Endothelial cell of umbilical vein (primary cell): ENCODE data around the gene ZNF487. TPM values are rescaled to one million over a fixed set of nuclear protein-coding genes. Genes with fewer than 3 reads are reported as not detected.

Source experiments
- BruUV-seq: library from RNA; stranded (reverse); fragments of 400-500 nt; replicated peaks from 2 replicates; lab custom pipeline; 2021; lab: Mats Ljungman, UMichigan
- CTCF ChIA-PET: fragments of 300-600, 350-600 bp; sonication (Branson Sonifier 250); formaldehyde crosslinking; loops from one replicate; lab custom pipeline; 2021; ENCODE audit warnings: antibody characterized with exemption, inconsistent platforms; lab: Charles Lee
- POLR2A ChIA-PET: fragments of 300-600, 350-600 bp; sonication (Branson Sonifier 250); formaldehyde crosslinking; loops from one replicate; lab custom pipeline; 2021; ENCODE audit warnings: antibody characterized with exemption, inconsistent platforms; lab: Charles Lee
- DNase-seq: peaks from one replicate; pipeline ENCODE4 v3.0.0-alpha.2; 2011; ENCODE audit warnings: low read depth, low spot score
- FAIRE-seq: peaks from 2 replicates; lab custom pipeline; 2011; peaks lifted over from hg19 to GRCh38; lab: Jason Lieb, UNC
- H2AFZ ChIP-seq: 2 replicates; pipeline ENCODE4 v1.6.0; 2012; ENCODE audit warnings: low read depth, low read length, control low read depth, inconsistent platforms
- H3K27ac ChIP-seq: 2 replicates; pipeline ENCODE4 v1.5.1; 2011; ENCODE audit warnings: low read depth, mild to moderate bottlenecking, control low read depth, low read length, moderate library complexity; ENCODE audit not compliant: insufficient read depth
- H3K27me3 ChIP-seq, 2 experiments: 2 replicates each; pipeline versions ENCODE4 v1.6.0 to v1.6.1; 2011; ENCODE audit warnings: low read length in 2 of 2, mixed read lengths in 1 of 2; ENCODE audit not compliant: control insufficient read depth in 2 of 2, insufficient read depth in 2 of 2
- H3K36me3 ChIP-seq, 2 experiments: 2 replicates in 1 of 2; 3 replicates in 1 of 2; pipeline ENCODE4 v1.5.1; 2011; ENCODE audit warnings: low read length in 2 of 2, mild to moderate bottlenecking in 1 of 2, moderate library complexity in 1 of 2; ENCODE audit not compliant: control insufficient read depth in 2 of 2, insufficient read depth in 2 of 2; ENCODE audit errors: extremely low read depth in 1 of 2
- H3K4me1 ChIP-seq: 3 replicates; pipeline ENCODE4 v1.5.1; 2011; ENCODE audit warnings: mild to moderate bottlenecking, low read length; ENCODE audit not compliant: control insufficient read depth, insufficient read depth; ENCODE audit errors: extremely low read depth
- H3K4me2 ChIP-seq: 2 replicates; pipeline ENCODE4 v1.6.1; 2011; ENCODE audit warnings: low read length, control low read depth, mixed read lengths; ENCODE audit not compliant: insufficient read depth
- H3K4me3 ChIP-seq, 3 experiments: fragments of 200-600 bp in 1 of 3; sonication (generic), shearing (Covaris generic) in 1 of 3; replicated peaks in 1 of 3; 2 replicates each; pipeline ENCODE4 v1.5.1; 2011 to 2016; ENCODE audit warnings: control low read depth in 3 of 3, low read length in 3 of 3, mild to moderate bottlenecking in 2 of 3, inconsistent platforms in 1 of 3, low read depth in 1 of 3, moderate library complexity in 1 of 3; ENCODE audit not compliant: insufficient read depth in 1 of 3
- H3K79me2 ChIP-seq: 2 replicates; pipeline ENCODE4 v1.6.0; 2012; ENCODE audit warnings: low read length, inconsistent platforms; ENCODE audit not compliant: control insufficient read depth, insufficient read depth
- H3K9ac ChIP-seq: replicated peaks from 2 replicates; pipeline ENCODE3; 2011; ENCODE audit warnings: low read length, control low read depth; ENCODE audit not compliant: insufficient read depth; ENCODE audit errors: extremely low read depth
- H3K9me1 ChIP-seq: replicated peaks from 3 replicates; pipeline ENCODE4 v1.6.0; 2011; ENCODE audit warnings: mild to moderate bottlenecking, low read length; ENCODE audit not compliant: control insufficient read depth, insufficient read depth; ENCODE audit errors: extremely low read depth
- H3K9me3 ChIP-seq: replicated peaks from 2 replicates; pipeline ENCODE4 v1.5.1; 2012; ENCODE audit warnings: low read length, inconsistent platforms; ENCODE audit not compliant: control insufficient read depth, insufficient read depth
- H4K20me1 ChIP-seq: replicated peaks from 2 replicates; pipeline ENCODE3; 2011; ENCODE audit warnings: mild to moderate bottlenecking, low read length; ENCODE audit not compliant: control insufficient read depth, insufficient read depth; ENCODE audit errors: extremely low read depth
- CTCF ChIP-seq, 2 donors: IDR thresholded peaks; 1 replicate in 1 of 2; 2 replicates in 1 of 2; pipeline ENCODE4 v1.5.1; 2011; ENCODE audit warnings: low read length in 2 of 2, mild to moderate bottlenecking in 2 of 2, moderate library complexity in 2 of 2, control low read depth in 1 of 2, inconsistent platforms in 1 of 2, low read depth in 1 of 2; ENCODE audit not compliant: insufficient read depth in 1 of 2; ENCODE audit errors: extremely low read depth in 1 of 2
- EZH2 ChIP-seq: IDR thresholded peaks from 2 replicates; pipeline ENCODE4 v1.6.1; 2012; ENCODE audit warnings: borderline replicate concordance, low read depth, mild to moderate bottlenecking, moderate library complexity, low read length, inconsistent platforms; ENCODE audit not compliant: severe bottlenecking
- FOS ChIP-seq: IDR thresholded peaks from 2 replicates; pipeline ENCODE4 v1.6.1; 2011; ENCODE audit warnings: mild to moderate bottlenecking, low read length, moderate library complexity, borderline replicate concordance; ENCODE audit not compliant: insufficient read depth
- GATA2 ChIP-seq: IDR thresholded peaks from 2 replicates; pipeline ENCODE4 v1.7.0; 2011; ENCODE audit warnings: low read depth, mild to moderate bottlenecking, moderate library complexity, mixed read lengths, low read length; ENCODE audit not compliant: insufficient read length, insufficient read depth
- JUN ChIP-seq: IDR thresholded peaks from 2 replicates; pipeline ENCODE4 v1.6.1; 2011; ENCODE audit warnings: borderline replicate concordance, low read depth; ENCODE audit not compliant: insufficient read length, insufficient read depth
- MYC ChIP-seq: IDR thresholded peaks from one replicate; pipeline ENCODE4 v1.6.1; 2011; ENCODE audit warnings: mild to moderate bottlenecking, low read depth, low read length
- POLR2A ChIP-seq: IDR thresholded peaks from 2 replicates; pipeline ENCODE4 v1.6.1; 2012; ENCODE audit warnings: low read depth, mild to moderate bottlenecking, control low read depth, low read length
- POLR2AphosphoS5 ChIP-seq: IDR thresholded peaks from 2 replicates; pipeline ENCODE4 v1.6.1; 2012; ENCODE audit warnings: low read depth, mild to moderate bottlenecking, control low read depth, low read length, moderate library complexity; ENCODE audit not compliant: insufficient read depth
- dilution Hi-C: fragments of 300-500 bp; cut with MboI; formaldehyde crosslinking; loops from one replicate; pipeline ENCODE4 v1.15.0; 2019; ENCODE audit warnings: low sequenced_read_pairs; ENCODE audit not compliant: extremely low pct_ligation_motif_present
- intact Hi-C: fragments of 100-400 bp; cut with micrococcal nuclease; formaldehyde crosslinking; loops from one replicate; pipeline ENCODE4 v1.10.0; 2022
- polyA plus RNA-seq, 4 experiments: library from polyadenylated mRNA; depleted of rRNA in 3 of 4; stranded (reverse) in 3 of 4; unstranded in 1 of 4; fragments of >200 nt; gene quantifications; 2 replicates each; pipeline versions ENCODE4 v1.2.1 to v1.2.3, GENCODE V29; 2011 to 2012; ENCODE audit warnings: missing spikeins in 1 of 4
- total RNA-seq: library from RNA; stranded (reverse); gene quantifications from 2 replicates; pipeline ENCODE4 v1.2.3, GENCODE V29; 2021
- TF ChIP-seq, protein P1 (sequence below): IDR thresholded peaks from 2 replicates; pipeline ENCODE4 v1.6.1; 2011; ENCODE audit not compliant: insufficient read depth, insufficient read length

The ZNF487 gene
- total and polyA plus RNA-seq, 2 donors (not counting 3 experiments of a cell fraction or from before 2014, with no cell fraction given) = 2.1 to 2.6 TPM

DNA sequence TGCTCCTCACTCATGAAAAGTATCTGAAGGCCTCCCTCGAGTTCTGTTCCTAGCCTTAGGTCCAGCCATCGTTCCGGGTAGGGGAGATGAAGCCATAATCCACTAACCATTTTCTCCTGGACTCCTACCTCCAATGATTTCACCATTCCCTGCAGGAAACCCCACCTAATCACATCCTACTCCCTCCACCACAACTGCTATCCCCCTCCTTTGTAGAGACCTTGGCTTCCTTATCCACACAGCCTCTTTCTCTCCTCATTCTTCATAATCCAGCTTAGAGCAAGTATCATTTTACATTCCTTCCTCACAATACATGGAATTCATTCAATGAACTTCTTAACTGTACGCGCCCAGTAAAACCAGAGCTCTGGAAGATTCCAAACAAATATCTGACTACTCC lies 46.6 kb upstream of the ZNF487 start:
- H3K27ac ChIP-seq = no peak overlapping the region
- no TSS peak for BruUV-seq
- H3K27me3 ChIP-seq = no peaks in the 10 kb centered on the region
- H4K20me1 ChIP-seq = peaks cover 11% of the 10 kb centered on the region
- H3K79me2 ChIP-seq = peaks cover 68% of the 10 kb centered on the region
- no peak overlapping the region for H3K4me3 ChIP-seq
- intact Hi-C loops = loop anchor here (1.0 kb wide), 1 partner anchor 72 kb away; no protein-coding TSS in a partner anchor
- H3K9me1 ChIP-seq = no peaks in the 10 kb centered on the region
- peaks cover 12% of the 10 kb centered on the region for H3K4me1 ChIP-seq
- DNase-seq (no peak), FAIRE-seq (no peak)
- H3K4me2 ChIP-seq = no peak overlapping the region
- POLR2A ChIA-PET = no interaction called here
- CTCF ChIA-PET = interaction anchor here (0.9 to 2.0 kb wide), 8 partner anchors 9 to 71 kb away, joined by 3 to 17 read pairs (median 4); partner anchors contain the start of gene ZNF487
- TF ChIP-seq FOS (no peak), CTCF (IDR thresholded peaks at IDR 0.05; ENCODE audit: extremely low read depth in 1 of 2, insufficient read depth in 1 of 2, low read depth in 1 of 2, low read length in 2 of 2) (no peak), POLR2AphosphoS5 (no peak), JUN (no peak), POLR2A (no peak), EZH2 (no peak), GATA2 (no peak), MYC (no peak)
- TF ChIP-seq, protein P1, sequence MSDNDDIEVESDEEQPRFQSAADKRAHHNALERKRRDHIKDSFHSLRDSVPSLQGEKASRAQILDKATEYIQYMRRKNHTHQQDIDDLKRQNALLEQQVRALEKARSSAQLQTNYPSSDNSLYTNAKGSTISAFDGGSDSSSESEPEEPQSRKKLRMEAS = no peak
- H3K9ac ChIP-seq = no peak overlapping the region
- dilution Hi-C loops = no loop called here
- peaks cover 36 to 49% of the 10 kb centered on the region in 2 experiments for H3K36me3 ChIP-seq
- H3K9me3 ChIP-seq = no peaks in the 10 kb centered on the region
- H2AFZ ChIP-seq = no peak overlapping the region
